IPS-18c (cell line): ENCODE data around the gene ENOX1.
A peak's percentile ranks its signal among the peaks of the same experiment; 100 is the strongest.

ENCODE experiments used
- H3K4me3 ChIP-seq: 2 replicates; pipeline ENCODE4 v1.7.0; 2013; ENCODE audit warnings: low read depth, mild to moderate bottlenecking, low read length, moderate library complexity; ENCODE audit not compliant: insufficient read depth
- H3K9me3 ChIP-seq: one replicate; pipeline ENCODE4 v1.6.1; 2013; ENCODE audit warnings: mild to moderate bottlenecking, low read length, moderate library complexity; ENCODE audit not compliant: control insufficient read depth, insufficient read depth

The ENOX1 gene

DNA sequence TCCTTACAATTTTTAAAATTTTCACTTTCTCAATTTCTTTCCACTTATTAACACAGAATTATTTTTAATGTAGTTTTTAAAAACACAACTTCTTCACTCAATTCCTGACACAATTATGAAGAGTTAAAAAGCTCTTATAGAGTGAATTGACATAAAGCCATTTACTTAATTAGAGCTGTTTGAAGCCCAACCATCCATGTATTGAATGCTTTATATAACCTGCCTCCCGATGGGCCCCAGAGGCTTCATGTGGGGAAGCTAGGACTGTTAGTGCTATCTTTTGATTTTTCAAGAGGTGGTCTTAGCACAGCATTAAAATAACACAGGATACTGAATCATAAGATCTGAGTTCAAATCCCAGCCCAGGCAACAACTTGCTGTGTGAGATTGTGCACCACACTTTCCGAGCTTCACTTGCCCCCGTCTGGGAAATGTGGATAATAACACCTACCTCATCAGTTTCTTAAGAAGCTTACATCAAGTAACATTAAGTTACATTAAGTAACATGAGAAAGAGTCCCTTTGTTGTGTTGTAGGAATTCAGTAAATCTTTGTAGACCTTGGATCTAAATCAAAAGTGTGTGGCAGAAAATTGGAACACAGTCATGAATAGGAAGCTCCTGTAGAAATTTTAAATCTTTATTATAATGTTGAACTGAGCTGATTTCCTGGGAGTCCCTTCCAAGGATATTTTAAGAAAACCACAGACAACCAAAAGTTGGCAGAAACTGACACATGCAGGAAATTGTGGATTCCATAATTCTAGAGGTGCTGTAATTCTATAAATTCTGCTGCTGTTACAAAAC, 5.5 kb upstream of the ENOX1 start:
- H3K4me3 ChIP-seq = no peak overlapping the region

DNA sequence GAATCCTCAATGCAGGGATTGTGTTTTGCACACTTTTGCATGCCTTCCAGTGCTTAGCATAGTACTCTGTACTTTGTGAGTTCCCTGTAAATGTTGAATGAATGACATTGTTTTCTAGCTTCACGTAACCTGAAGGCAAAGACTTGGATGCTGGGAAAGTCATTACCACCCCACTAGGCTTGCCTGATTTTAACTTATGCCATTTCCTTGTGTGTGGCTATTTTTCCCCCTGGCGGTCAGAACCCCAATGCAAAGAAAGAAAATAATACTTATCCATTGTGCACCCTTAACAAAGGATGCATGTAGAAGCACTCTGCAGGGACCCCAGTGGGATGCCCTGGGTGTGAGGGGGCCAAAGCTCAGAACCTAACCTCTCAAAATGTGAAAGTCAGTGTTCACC, 1.2 kb upstream of the ENOX1 start:
- 0 out of 2 replicates have a peak overlapping the region, but pooled peaks have one; percentile 71 for H3K4me3 ChIP-seq
- no peaks in the 10 kb centered on the region for H3K9me3 ChIP-seq

More for the DNA sequence above, 5.5 kb upstream of the ENOX1 start:
- no peaks in the 10 kb centered on the region for H3K9me3 ChIP-seq

DNA sequence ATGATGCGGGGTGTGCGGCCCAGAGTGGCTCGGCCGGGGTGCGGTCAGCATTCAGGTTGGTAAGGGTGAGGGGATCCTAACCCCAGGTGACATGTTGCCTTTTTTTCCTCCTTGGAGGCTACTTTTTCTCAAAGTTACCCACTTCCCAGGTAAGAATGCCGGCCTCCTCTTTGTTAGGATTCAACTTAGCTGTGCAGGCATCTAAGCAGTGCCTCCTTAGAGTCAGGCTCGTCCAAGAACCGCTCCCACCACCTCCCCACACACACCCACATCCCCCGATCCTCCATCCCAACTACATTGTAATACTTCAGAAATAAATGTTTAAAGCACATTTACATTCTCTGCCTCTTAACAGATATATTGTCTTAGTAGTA, 733 bp upstream of the ENOX1 start:
- Histone ChIP-seq H3K4me3 (peak overlapping the region; percentile 71), H3K9me3 (no peaks in the 10 kb centered on the region)

DNA sequence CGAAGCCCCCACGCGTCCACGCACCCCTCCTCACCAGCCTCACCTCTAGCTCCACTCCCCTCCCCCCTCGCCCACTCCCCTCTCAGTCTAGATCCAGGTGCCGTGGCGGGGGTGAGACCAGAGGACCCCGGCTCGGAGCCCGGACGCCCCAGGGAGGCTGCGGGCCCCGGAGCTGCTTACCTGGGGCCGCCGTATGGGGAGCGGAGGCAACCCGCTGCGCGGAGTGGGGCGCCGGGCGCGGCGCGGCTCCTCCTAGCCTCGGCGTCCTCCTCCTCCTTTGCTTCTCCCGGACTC, 353 bp downstream of the ENOX1 start:
- peak overlapping the region; percentile 71 for H3K4me3 ChIP-seq
- H3K9me3 ChIP-seq = no peaks in the 10 kb centered on the region

DNA sequence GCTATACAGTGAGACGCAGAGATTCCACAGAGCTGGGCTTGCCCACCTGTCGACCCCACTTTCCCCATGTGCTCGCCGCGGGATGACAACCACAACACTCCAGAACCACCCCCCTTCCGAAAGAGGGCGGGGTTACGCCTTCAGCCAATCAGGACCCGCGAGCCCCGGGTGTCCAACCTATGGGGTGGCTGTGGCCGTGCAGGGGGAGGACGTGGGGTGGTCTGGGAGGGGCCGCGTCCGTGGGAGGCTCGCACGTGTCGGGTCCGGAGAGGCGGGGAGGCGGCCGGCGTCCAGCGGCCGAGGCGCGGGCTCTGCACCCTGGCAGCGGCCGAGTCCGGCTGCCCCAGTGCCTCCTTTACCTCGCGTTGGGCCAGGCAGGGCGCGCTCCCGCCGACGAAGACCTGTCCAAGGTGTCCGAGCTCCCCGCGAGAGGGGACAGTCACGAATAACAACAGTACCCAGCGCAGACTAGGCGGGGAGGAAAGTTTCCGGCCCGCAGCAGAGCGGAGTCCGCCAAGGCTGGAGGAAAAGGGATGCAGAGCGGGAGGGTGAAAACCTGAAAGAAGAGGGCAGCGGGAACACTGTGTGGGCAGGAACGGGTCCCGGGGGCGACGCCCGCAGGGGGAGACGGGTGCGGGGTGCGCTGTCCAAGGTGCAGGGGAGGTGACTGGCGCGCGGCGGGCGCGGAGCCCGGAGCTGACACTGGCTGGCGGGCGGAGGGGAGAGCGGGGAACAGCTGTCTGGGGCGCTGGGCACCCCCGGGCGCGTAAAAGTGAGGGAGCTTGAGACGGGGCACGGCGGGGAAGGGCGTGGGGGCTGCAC, 911 bp downstream of the ENOX1 start:
- H3K9me3 ChIP-seq = no peaks in the 10 kb centered on the region
- H3K4me3 ChIP-seq = peak overlapping the region; percentile 71

DNA sequence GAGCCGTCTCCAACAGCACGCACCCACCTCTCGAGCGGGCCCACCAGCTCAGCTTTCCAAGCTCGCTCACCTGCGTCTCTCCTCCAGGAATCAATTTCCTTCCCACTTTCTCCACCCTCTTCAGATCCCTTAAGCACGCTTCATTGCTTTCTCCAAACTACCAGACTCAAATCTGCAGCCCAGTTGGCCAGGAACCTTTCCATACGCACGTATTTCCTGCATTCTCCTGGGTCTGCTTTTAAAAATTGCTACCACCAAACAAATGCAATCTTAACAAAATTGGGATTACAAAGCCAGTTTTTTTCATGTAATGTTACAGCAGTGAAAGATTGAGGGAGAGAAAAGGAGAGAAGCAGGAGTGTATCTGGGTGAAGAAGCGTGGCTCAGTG, 1.5 kb downstream of the ENOX1 start:
- peak overlapping the region; percentile 71 for H3K4me3 ChIP-seq

DNA sequence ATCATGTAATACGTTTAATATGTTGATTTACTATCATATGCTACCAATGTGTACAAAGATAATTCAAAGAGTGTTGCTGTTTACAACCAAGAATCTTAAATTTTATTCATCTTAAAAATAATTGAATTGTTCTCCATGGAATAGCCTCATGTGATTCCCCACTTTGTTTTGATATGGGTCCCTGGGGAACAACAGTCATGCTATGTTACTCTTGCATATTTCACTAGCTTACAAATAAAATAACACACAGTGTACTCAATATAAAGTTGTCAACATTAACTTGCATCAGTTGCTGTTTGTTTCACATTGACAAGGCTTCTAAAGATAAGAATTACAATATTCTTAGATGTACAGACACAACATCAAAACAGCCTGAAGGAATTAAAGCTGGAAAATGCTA, 2.3 kb downstream of the ENOX1 start:
- Histone ChIP-seq H3K9me3 (no peaks in the 10 kb centered on the region), H3K4me3 (no peak overlapping the region)

More for the DNA sequence above, 1.5 kb downstream of the ENOX1 start:
- no peaks in the 10 kb centered on the region for H3K9me3 ChIP-seq

DNA sequence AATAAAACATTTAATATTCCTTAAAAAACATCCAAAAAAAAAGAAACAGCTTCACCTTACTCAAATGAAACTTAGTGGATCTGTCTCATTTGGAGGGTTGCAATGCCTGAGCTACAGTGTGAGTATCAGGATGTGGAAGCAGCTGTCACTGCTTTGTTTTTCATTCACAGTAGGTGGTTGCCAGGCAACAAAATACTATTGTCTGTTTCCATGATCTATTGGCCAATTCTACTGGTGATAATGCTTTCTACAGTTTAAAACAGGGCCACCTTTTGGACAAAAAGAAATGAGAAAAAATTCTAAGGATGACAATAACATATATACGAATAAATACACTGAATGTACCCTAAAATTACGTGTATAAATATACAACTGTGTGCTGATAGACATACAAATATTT, 3.0 kb downstream of the ENOX1 start:
- Histone ChIP-seq H3K9me3 (no peaks in the 10 kb centered on the region), H3K4me3 (no peak overlapping the region)

DNA sequence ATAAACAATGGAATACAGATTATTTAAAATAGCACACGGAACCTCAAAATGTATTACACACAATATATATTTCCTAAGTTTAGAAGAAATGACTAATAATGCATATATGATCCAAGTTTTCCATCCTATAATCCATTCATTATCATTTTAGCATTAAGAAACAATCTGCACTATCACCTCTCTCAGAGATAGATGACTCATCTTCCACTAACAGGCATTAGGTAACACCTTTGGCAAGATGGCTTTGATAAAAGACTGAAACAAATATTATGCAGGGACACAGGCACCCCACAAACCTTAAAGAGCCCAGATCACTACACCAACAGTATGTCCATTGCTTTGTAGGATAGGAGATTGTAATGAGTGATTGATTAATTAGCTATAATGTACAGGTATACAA, 4.1 kb downstream of the ENOX1 start:
- H3K9me3 ChIP-seq = no peaks in the 10 kb centered on the region
- H3K4me3 ChIP-seq = no peak overlapping the region

DNA sequence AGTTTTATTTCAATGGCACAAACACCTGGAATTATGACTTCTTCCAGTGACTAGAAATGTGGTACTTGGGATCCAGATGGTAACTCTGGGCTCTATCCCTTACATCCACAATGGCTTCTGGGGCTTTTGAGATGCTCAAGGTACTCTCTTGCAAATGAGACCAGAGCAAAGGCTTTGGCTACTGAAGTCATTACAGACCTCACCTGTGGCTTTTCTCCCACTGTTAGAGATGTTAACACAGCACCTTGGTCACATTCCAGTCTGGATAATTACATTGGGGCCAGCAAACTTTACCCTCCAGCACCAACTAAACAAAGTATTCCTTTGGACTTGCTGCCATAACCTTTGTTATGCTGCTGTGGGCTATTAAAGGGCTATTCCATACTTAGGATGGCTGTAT, 6.1 kb downstream of the ENOX1 start:
- no peaks in the 10 kb centered on the region for H3K9me3 ChIP-seq
- H3K4me3 ChIP-seq = no peak overlapping the region

DNA sequence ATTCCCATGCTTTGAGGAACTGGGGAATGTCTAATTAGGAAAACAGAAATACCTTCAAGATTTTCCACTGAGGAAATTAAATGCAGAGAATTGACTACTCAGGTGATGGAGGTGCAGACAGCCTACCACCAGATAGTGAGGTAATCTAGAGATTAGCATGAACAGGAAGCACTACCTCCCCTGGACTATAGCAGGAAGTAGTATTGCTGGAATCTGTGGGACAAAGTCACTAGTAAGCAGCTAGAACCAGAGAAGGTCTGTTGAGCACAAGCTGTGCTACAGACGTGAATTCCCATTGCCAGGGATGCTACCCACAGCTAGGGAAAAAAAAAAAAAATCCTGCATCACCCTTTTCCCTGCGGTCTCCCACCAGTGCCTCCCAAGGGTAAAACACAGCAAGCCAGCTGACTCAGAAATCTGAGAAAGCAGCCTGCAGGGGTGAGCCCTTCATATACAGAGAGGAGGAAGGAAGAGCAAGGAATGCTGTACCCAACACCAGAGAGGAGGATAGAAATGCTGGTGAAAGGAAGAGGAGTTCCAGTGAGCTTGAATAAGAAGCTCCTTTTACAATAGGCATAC, 10.2 kb downstream of the ENOX1 start:
- H3K9me3 ChIP-seq = no peaks in the 10 kb centered on the region
- H3K4me3 ChIP-seq = no peak overlapping the region

DNA sequence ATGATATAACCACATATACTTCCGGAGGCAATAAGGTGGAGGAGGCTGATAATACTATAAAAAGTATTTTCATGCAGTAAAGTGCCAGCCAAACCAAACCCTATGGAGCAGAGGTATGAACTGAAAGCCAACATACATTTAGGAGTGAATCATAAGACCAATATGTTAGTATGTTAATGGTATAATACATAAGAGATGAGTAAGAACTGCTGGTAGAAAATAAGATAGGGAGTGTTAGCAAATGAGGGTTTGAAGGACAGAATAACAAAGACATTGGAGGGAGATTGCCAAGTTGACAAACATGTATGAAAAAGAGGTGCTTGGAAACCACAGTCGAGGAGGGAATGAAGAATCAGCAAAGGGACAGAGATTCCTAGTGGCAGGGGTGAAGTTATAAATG, 10.8 kb downstream of the ENOX1 start:
- no peak overlapping the region for H3K4me3 ChIP-seq

DNA sequence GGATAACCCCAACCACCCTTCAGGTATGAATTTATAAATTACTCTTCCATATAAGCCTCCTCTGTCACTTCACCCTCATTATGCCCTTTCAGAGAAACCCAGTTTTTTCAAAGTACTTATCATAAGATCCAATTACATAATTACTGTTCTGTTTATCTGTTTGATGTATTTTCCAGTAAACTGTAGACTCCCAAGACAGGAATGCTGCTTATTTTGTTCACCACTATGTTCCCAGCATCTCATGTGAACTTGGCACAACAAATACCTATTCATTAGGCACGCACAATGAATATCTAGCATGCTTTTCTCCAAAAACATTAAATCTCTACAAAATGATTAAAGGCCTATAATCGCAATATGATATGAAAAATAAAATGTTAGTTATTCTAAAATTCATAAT, 13.2 kb downstream of the ENOX1 start:
- H3K9me3 ChIP-seq = no peaks in the 10 kb centered on the region
- no peak overlapping the region for H3K4me3 ChIP-seq

More for the DNA sequence above, 10.8 kb downstream of the ENOX1 start:
- no peaks in the 10 kb centered on the region for H3K9me3 ChIP-seq

DNA sequence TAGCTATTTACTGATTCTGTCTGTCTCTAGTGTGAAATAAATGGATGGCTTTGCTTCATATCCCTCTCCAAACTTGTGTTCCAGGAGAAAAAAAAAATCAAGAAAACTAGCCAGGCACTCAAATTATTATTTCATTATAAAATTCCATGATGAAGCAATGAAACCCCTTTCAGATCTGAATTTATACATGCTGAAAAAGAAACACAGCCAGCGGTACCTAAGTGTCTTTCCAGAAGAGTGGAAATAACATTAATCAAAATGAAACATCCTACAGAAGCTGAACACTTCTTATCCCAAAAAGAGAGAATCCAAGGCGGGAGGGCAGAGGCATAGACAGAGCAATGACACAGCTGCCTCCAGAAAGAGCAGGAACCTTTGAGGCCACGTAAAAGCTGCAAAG, 15.9 kb downstream of the ENOX1 start:
- no peaks in the 10 kb centered on the region for H3K9me3 ChIP-seq

DNA sequence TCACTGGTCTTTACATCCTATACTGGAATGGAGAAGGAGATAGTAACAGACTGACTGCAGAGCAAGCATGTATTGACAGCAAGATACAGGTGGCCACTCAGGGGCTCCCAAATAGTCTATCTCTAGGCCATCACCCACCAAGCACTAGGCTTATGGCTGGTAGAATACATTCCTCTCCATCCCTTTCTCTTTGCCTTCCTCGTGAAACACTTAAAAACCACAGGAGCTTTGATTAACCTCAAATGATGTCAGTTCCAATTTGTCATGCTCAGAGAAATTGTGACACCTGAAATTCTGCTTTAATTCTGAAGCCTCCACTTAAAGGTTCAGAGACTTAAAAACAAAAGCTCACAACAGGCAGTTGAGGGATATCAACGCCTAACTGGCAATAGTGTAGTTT, 17.2 kb downstream of the ENOX1 start:
- H3K9me3 ChIP-seq = no peaks in the 10 kb centered on the region

More for the DNA sequence above, 15.9 kb downstream of the ENOX1 start:
- no peak overlapping the region for H3K4me3 ChIP-seq

DNA sequence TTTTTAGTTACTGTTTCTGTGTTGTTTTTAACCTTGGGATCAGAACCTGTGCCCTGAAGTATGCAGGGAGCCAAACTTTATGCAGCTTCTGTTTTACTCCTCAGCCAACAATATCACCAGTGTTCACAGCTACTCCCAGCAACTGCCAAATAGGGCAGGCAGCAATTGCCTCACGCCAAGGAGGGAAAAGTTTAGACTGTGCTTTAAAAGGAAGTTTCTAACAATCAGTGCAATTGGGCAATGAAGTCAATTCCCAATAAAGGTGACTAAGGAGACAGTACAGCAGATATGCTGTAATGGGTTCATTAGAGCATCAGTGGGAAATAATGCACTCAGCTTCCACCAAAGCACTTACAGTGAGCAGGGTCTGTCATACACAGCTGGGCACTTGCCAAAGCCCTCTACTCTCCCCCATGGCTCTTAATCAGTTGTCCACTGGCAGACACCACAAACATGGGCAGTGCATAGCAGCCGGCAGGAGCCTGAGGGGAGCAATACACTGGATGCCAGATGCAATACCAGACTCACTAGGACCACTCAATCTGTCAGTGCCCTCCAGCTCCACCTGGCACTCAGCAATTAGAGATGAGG, 19.3 kb downstream of the ENOX1 start:
- Histone ChIP-seq H3K9me3 (no peaks in the 10 kb centered on the region), H3K4me3 (no peak overlapping the region)

More for the DNA sequence above, 17.2 kb downstream of the ENOX1 start:
- H3K4me3 ChIP-seq = no peak overlapping the region

DNA sequence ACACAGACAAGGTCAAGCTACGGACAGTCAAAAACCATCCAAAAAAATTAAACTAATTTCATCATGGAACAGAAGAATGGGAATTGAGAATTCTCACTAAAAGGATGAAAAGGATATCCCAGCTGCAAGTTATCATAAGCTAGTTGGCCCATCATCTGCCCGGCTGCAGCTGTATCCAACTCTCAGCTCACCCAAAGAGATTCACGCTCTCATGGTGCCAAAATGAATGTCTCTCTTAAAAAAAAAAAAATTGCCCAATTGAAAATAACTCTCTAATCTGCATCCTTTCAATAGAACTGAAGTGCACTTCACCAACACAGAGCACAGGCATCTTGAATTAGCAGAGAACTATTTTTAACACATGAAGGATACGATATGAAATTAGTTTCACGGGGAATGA, 20.0 kb downstream of the ENOX1 start:
- no peak overlapping the region for H3K4me3 ChIP-seq
- no peaks in the 10 kb centered on the region for H3K9me3 ChIP-seq

DNA sequence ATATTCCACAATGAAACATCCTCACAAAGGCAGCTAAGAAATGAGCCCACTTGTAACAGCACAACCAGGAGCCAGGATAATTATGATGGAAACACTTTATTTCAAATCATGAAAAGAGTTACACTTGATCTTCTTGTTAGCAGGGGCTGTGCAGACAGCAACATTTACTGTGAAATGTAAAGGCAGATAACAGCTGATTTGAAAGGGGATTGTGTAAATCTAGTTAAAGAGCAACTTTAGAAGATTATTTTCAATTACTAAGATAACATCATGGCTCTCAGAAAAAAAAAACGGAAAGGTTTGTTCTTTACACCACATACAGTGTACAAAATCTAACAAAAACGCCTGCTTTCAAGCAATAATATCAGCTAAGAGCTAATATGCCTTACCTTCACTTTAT, 22.4 kb downstream of the ENOX1 start:
- Histone ChIP-seq H3K9me3 (no peaks in the 10 kb centered on the region), H3K4me3 (no peak overlapping the region)
